Astrocyte (in vitro differentiated cells and primary cell): Measurements from ENCODE around the gene PIBF1. TPM values are rescaled to one million over a fixed set of nuclear protein-coding genes. Genes with fewer than 3 reads are reported as not detected.

Source experiments
- DNase-seq: peaks from one replicate; pipeline ENCODE4 v3.0.0-alpha.2; 2010; ENCODE audit warnings: low read depth
- FAIRE-seq: peaks from 2 replicates; lab custom pipeline; 2011; peaks lifted over from hg19 to GRCh38; lab: Jason Lieb, UNC
- H2AFZ ChIP-seq: 2 replicates; pipeline ENCODE4 v1.6.0; 2012; ENCODE audit warnings: low read depth, low read length, inconsistent platforms
- H3K27ac ChIP-seq: 2 replicates; pipeline ENCODE4 v1.5.1; 2011; ENCODE audit warnings: low read depth, low read length, inconsistent platforms
- H3K27me3 ChIP-seq: 2 replicates; pipeline ENCODE4 v1.6.0; 2011; ENCODE audit warnings: low read length, inconsistent platforms; ENCODE audit not compliant: insufficient read depth
- H3K36me3 ChIP-seq: 2 replicates; pipeline ENCODE4 v1.5.1; 2011; ENCODE audit warnings: low read length, inconsistent platforms; ENCODE audit not compliant: insufficient read depth
- H3K4me1 ChIP-seq: 2 replicates; pipeline ENCODE4 v1.5.1; 2011; ENCODE audit warnings: low read length, inconsistent platforms; ENCODE audit not compliant: insufficient read depth
- H3K4me2 ChIP-seq: 2 replicates; pipeline ENCODE4 v1.6.0; 2012; ENCODE audit warnings: low read length, inconsistent platforms
- H3K4me3 ChIP-seq: 2 replicates; pipeline ENCODE4 v1.5.1; 2011; ENCODE audit warnings: low read depth, mild to moderate bottlenecking, low read length, inconsistent platforms; ENCODE audit not compliant: insufficient read depth
- H3K79me2 ChIP-seq: 2 replicates; pipeline ENCODE4 v1.6.0; 2012; ENCODE audit warnings: mild to moderate bottlenecking, low read length, inconsistent platforms; ENCODE audit not compliant: insufficient read depth
- H3K9ac ChIP-seq: 2 replicates; pipeline ENCODE4 v1.6.0; 2012; ENCODE audit warnings: mild to moderate bottlenecking, low read length, inconsistent platforms
- H3K9me3 ChIP-seq: 2 replicates; pipeline ENCODE4 v1.5.1; 2012; ENCODE audit warnings: low read depth, mild to moderate bottlenecking, low read length, inconsistent platforms; ENCODE audit not compliant: insufficient read depth
- H4K20me1 ChIP-seq: 2 replicates; pipeline ENCODE4 v1.6.0; 2012; ENCODE audit warnings: low read length, inconsistent platforms; ENCODE audit not compliant: insufficient read depth
- H3K27ac Mint-ChIP-seq: one replicate; pipeline ENCODE4 v1.8.0; 2021; ENCODE audit warnings: mild to moderate bottlenecking, mixed read lengths; ENCODE audit not compliant: unreplicated experiment
- H3K27me3 Mint-ChIP-seq: one replicate; pipeline ENCODE4 v1.8.0; 2021; ENCODE audit warnings: low read depth, mixed read lengths; ENCODE audit not compliant: unreplicated experiment
- H3K36me3 Mint-ChIP-seq: one replicate; pipeline ENCODE4 v1.8.0; 2021; ENCODE audit warnings: low read depth, mixed read lengths; ENCODE audit not compliant: unreplicated experiment
- H3K4me1 Mint-ChIP-seq: one replicate; pipeline ENCODE4 v1.8.0; 2021; ENCODE audit warnings: low read depth, mixed read lengths; ENCODE audit not compliant: unreplicated experiment
- H3K4me3 Mint-ChIP-seq: one replicate; pipeline ENCODE4 v1.8.0; 2021; ENCODE audit warnings: mild to moderate bottlenecking, moderate library complexity, mixed read lengths; ENCODE audit not compliant: unreplicated experiment
- H3K9me3 Mint-ChIP-seq: one replicate; pipeline ENCODE4 v1.8.0; 2021; ENCODE audit warnings: mild to moderate bottlenecking, mixed read lengths; ENCODE audit not compliant: unreplicated experiment
- CTCF ChIP-seq: IDR thresholded peaks from 2 replicates; pipeline ENCODE4 v1.5.1; 2011; ENCODE audit warnings: low read depth, mild to moderate bottlenecking, inconsistent platforms, low read length, moderate library complexity; ENCODE audit not compliant: insufficient read depth
- EZH2 ChIP-seq: IDR thresholded peaks from 2 replicates; pipeline ENCODE4 v1.6.1; 2012; ENCODE audit warnings: mild to moderate bottlenecking, low read length, inconsistent platforms; ENCODE audit not compliant: insufficient read depth
- total RNA-seq: library from RNA; stranded (reverse); gene quantifications from 2 replicates; pipeline ENCODE4 v1.2.1, GENCODE V29; 2021

PIBF1 gene
- total RNA-seq, 1 donor from 2014 or later, result 19.3 TPM

- peaks cover 13% of the 10 kb centered on the region for H4K20me1 ChIP-seq
- H2AFZ ChIP-seq, result no peak overlapping the region
- Mint-ChIP-seq H3K36me3 (peaks cover 4% of the 10 kb centered on the region), H3K4me1 (peaks cover 7% of the 10 kb centered on the region), H3K27me3 (no peaks in the 10 kb centered on the region), H3K27ac (no peak overlapping the region), H3K4me3 (no peak overlapping the region), H3K9me3 (no peaks in the 10 kb centered on the region)
- H3K79me2 ChIP-seq, result peaks cover 32% of the 10 kb centered on the region
- no peak overlapping the region for H3K4me3 ChIP-seq
- H3K9me3 ChIP-seq, result no peaks in the 10 kb centered on the region
- H3K4me2 ChIP-seq, result no peak overlapping the region
- peaks cover 9% of the 10 kb centered on the region for H3K4me1 ChIP-seq
- peaks cover 20% of the 10 kb centered on the region for H3K36me3 ChIP-seq
- H3K27ac ChIP-seq, result no peak overlapping the region
- FAIRE-seq (no peak), DNase-seq (no peak)
- H3K27me3 ChIP-seq, result no peaks in the 10 kb centered on the region
- no peak overlapping the region for H3K9ac ChIP-seq
- TF ChIP-seq CTCF, result no peak
- TF ChIP-seq EZH2, result no peak
These were observed 280.5 kb downstream of the PIBF1 start for GRCh38 chr13:73062468-73062867.

- no peak overlapping the region for H3K4me3 Mint-ChIP-seq
- peaks cover 4% of the 10 kb centered on the region for H3K36me3 Mint-ChIP-seq
- no peak for DNase-seq
- no peaks in the 10 kb centered on the region for H3K9me3 Mint-ChIP-seq
- H3K79me2 ChIP-seq, result peaks cover 32% of the 10 kb centered on the region
- no peak overlapping the region for H3K27ac Mint-ChIP-seq
- FAIRE-seq, result no peak
- peaks cover 7% of the 10 kb centered on the region for H3K4me1 Mint-ChIP-seq
- H3K4me3 ChIP-seq, result no peak overlapping the region
- TF ChIP-seq CTCF (no peak), EZH2 (no peak)
- H3K4me1 ChIP-seq, result peaks cover 5% of the 10 kb centered on the region
- H3K36me3 ChIP-seq, result peaks cover 20% of the 10 kb centered on the region
- H4K20me1 ChIP-seq, result peaks cover 13% of the 10 kb centered on the region
- no peak overlapping the region for H3K4me2 ChIP-seq
- no peak overlapping the region for H3K9ac ChIP-seq
- H3K27ac ChIP-seq, result no peak overlapping the region
- H2AFZ ChIP-seq, result no peak overlapping the region
- H3K27me3 ChIP-seq, result no peaks in the 10 kb centered on the region
- no peaks in the 10 kb centered on the region for H3K27me3 Mint-ChIP-seq
- no peaks in the 10 kb centered on the region for H3K9me3 ChIP-seq
These were observed 281.2 kb downstream of the PIBF1 start for GRCh38 chr13:73063166-73063565.

- no peak overlapping the region for H3K4me3 Mint-ChIP-seq
- H3K9me3 Mint-ChIP-seq, result no peaks in the 10 kb centered on the region
- no peak for FAIRE-seq
- no peak overlapping the region for H3K27ac Mint-ChIP-seq
- Histone ChIP-seq H2AFZ (no peak overlapping the region), H4K20me1 (peaks cover 13% of the 10 kb centered on the region), H3K27ac (no peak overlapping the region), H3K4me1 (peaks cover 3% of the 10 kb centered on the region), H3K27me3 (no peaks in the 10 kb centered on the region), H3K9me3 (no peaks in the 10 kb centered on the region), H3K4me3 (no peak overlapping the region), H3K36me3 (peaks cover 20% of the 10 kb centered on the region), H3K79me2 (peaks cover 28% of the 10 kb centered on the region), H3K9ac (no peak overlapping the region), H3K4me2 (no peak overlapping the region)
- H3K36me3 Mint-ChIP-seq, result peaks cover 4% of the 10 kb centered on the region
- TF ChIP-seq EZH2 (no peak), CTCF (no peak)
- H3K4me1 Mint-ChIP-seq, result peaks cover 11% of the 10 kb centered on the region
- H3K27me3 Mint-ChIP-seq, result no peaks in the 10 kb centered on the region
- no peak for DNase-seq
These were observed 283.1 kb downstream of the PIBF1 start for GRCh38 chr13:73065036-73065435.
